Ramos (cell line): ENCODE measurements around the gene PITX3.
"Not testable (repeated sequence)": the region's sequence is repeated elsewhere in the genome, so short reads cannot be mapped to it uniquely, and the experiment has no call there.

ENCODE experiments used
- in situ Hi-C: fragments of 300-500 bp; cut with MboI; formaldehyde crosslinking; loops from one replicate; pipeline ENCODE4 v1.14.3; 2022; ENCODE audit warnings: low sequenced_read_pairs; ENCODE audit not compliant: unreplicated experiment

The PITX3 gene

DNA sequence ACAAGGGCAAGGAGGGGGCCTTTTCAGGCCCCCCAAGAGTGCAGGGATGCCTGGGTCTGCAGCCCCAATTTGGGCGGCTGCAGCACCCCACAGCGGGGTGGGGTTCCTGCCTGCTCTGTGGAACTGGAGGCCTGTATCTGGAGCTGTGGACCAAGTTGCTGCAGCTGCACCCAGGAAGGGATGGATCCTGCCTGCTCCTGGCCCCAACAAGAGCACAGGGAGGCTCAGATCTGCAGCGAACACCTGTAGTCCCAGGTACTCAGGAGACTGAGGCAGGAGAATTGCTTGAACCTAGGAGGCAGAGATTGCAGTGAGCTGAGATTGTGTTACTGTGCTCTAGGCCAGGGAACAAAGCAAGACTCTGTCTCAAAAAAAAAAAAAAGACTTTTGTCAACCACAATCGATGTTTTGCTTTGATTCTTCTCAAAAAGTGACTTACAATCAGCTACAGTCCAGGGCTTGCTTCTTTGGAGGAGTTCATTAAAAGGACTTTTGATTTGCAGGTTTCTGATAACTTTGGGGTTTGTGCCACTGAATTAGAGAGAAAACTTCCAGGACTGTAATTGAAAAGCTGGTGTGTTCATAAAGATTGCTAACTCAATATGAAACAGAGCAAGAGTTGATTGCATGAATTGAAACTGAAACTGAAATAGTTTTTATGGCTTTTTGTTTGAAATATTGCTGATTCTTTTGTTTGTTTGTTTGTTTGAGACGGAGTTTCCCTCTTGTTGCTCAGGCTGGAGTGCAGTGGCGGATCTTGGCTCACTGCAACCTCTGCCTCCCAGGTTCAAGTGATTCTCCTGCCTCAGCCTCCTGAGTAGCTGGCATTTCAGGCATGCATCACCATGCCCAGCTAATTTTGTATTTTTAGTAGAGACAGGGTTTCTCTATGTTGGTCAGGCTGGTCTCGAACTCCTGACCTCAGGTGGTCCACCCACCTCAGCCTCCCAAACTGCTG is 52.1 kb downstream of the PITX3 start:
- in situ Hi-C loops, result not testable (repeated sequence)

DNA sequence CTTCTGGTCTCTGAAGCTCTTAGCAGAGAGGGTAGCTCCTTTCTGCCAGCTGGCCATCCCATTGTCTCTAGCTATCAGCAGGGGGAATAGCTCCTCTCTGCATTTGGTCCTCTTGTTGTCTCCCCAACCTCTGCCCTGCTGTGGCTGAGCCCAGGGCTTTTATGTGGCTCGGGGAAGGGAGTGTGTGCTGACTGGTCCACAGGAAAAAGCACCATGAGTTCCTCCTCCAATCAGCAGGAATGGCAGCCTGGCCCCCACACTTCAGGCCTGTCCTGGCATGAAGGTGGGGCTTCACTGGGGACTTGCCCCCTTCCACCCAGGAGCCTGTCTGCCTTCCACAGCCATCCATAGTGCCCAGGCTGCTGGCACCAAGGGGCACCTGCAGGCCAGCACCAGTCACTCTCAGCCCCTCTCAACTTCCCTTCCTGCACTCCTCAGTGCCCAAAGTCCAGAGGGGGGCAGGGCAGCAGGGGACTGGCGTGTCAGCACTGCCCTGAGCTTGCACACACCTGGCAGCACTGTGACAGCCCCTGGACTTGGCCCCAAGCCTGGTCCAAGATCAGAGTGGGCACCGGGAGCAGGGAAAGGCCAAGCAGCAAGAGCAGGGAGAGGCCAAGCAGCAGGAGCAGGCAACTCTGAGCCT is 52.9 kb downstream of the PITX3 start:
- in situ Hi-C loops, result no loop called here

DNA sequence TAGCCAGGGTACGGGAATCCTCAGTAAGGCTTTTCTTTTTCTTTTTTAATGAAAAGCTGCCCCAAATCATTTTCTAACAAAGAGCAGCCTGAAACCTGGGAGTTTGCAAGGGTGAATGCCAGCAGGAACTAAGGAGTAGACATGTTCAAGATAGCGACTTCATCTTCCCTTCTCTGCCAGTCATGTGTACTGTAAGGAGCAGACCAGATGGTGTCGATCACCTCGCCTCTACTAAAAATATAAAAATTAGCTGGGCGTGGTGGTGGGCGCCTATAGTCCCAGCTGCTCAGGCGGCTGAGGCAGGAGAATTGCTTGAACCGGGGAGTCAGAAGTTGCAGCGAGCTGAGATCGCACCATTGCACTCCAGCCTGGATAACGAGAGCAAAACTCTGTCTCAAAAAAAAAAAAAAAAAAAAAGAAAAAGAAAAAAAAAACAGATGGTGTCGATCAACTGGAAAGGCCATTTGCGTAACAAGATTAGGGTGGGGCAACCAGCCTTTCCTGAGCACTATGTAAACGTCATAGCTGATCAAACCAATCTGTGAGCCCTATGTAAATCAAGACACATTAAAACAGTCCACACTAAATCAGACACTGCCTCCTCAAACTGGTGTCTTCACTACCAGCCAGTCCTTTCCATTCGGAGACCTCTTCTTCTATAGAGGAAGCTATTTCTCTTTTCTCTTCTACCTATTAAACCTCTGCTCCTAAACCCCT is 55.3 kb downstream of the PITX3 start:
- in situ Hi-C loops, result no loop called here

DNA sequence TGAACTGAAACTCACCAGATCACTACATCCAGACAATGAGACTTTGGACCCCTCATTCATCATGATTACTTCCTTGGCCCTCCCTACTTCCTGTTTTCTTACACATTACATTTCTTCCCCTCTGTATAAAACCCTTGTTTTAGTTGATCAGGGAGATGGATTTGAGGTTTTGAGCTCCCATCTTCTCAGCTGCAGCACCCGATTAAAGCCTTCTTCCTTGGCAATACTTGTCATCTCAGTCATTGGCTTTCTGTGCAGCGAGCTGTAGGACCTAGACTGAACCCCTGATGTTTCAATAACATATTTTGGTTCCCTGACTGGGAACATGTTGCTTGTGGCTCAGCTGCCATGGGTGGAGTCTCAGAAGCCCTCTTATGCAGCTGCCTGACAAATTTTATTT is 56.0 kb downstream of the PITX3 start:
- in situ Hi-C loops, result no loop called here

DNA sequence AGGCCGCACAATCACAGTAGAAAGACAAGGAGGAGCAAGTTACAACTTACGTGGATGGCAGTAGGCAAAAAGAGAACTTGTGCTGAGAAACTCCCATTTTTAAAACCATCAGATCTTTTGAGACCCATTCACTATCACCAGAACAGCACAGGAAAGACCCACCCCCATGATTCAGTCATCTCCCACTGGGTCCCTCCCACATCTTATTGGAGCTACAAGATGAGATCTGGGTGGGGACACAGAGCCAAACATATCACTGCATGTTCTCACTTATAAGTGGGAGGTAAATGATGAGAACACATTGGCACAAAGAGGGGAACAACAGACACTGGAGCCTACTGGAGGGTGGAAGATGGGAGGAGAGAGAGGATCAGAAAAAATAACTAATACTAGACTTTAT is 56.7 kb downstream of the PITX3 start:
- in situ Hi-C loops, result no loop called here
